Esophagus (tissue), 2 donors: ENCODE measurements around the gene TSC1. TPM values are rescaled to one million over a fixed set of nuclear protein-coding genes. Genes with fewer than 3 reads are reported as not detected.

Source experiments
- H3K27ac ChIP-seq, 2 donors: one replicate each; pipeline ENCODE4 v1.5.1; 2013; ENCODE audit warnings: low read depth in 2 of 2, mild to moderate bottlenecking in 2 of 2, inconsistent platforms in 1 of 2, low read length in 1 of 2, moderate library complexity in 1 of 2
- H3K27me3 ChIP-seq, 2 donors: one replicate each; pipeline ENCODE4 v1.6.1; 2013; ENCODE audit warnings: low read length in 2 of 2, control low read depth in 1 of 2, mild to moderate bottlenecking in 1 of 2; ENCODE audit not compliant: insufficient read depth in 2 of 2, control insufficient read depth in 1 of 2
- H3K36me3 ChIP-seq, 2 donors: one replicate each; pipeline ENCODE4 v1.6.1; 2013; ENCODE audit warnings: low read length in 1 of 2; ENCODE audit not compliant: control insufficient read depth in 2 of 2, insufficient read depth in 2 of 2
- H3K4me1 ChIP-seq, 2 donors: one replicate each; pipeline ENCODE4 v1.6.1; 2013; ENCODE audit warnings: low read length in 1 of 2; ENCODE audit not compliant: control insufficient read depth in 2 of 2, insufficient read depth in 2 of 2
- H3K4me3 ChIP-seq, 2 donors: one replicate each; pipeline ENCODE4 v1.5.1; 2013; ENCODE audit warnings: low read length in 2 of 2, mild to moderate bottlenecking in 2 of 2, low read depth in 1 of 2, moderate library complexity in 1 of 2
- H3K9me3 ChIP-seq, 2 donors: one replicate each; pipeline ENCODE4 v1.6.1; 2013; ENCODE audit warnings: mild to moderate bottlenecking in 2 of 2, low read depth in 1 of 2, low read length in 1 of 2, moderate library complexity in 1 of 2; ENCODE audit not compliant: control insufficient read depth in 2 of 2, insufficient read depth in 1 of 2
- WGBS, 2 donors: extraction: QIAGEN DNeasy Blood & Tissue Kit; methylation state at CpG; one replicate each; pipeline ENCODE4 v1.1.7; 2013; 5-methylcytosine and 5-hydroxymethylcytosine counted together
- polyA plus RNA-seq, 2 donors: library from polyadenylated mRNA; stranded (reverse); fragments of 200-250 nt; gene quantifications; one replicate each; pipeline ENCODE4 v1.2.3, GENCODE V29; 2013
- donor health status: healthy with polysubstance abuse.
- donor health status: Bipolar disorder and iron deficiency.

Gene TSC1
- polyA plus RNA-seq, 2 donors = 8.9 to 14.3 TPM

DNA sequence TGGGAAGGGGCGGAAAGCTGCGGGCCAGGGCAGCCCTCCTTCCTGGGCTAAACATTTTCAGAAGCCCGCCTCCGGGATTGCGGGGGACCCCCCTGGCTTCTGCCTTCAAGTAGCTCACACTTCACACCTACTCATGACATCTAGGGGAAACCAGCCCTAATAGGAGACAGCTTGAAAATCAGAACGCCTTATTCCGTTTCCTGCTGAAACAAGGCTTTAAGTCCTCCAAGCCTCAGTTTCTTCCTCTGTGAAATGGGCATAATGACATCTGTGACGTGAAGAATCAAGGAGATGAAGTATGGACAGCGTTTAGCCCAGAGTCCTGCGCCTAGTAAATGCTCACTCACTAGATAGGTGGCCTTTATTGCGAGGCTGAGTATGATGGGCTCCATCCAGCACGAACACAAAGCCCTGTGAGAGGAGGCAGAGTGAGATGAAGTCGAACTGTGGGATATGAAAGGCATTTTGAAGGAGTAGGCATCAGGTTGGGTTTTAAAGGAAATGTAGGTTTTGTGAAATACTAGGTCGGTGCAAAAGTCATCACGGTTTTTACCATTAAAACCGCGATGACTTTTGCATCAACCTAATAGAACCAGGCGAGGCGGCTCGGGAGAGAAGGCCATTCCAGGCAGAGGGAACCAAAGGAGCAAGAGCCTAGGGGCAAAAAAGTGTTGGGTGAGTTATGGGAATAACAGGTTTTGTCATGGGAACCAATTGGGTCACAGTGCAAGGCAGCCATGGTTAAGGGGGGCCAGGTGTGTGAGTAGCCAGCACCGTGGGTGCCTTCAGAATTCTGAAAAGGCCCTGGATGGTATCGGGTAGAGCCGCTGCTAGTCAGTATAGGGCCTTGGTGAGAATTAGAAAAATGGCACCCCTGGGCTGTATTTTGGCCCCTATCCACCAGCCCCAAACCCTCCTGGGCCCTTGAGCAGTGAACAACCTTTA, 1.0 kb upstream of the TSC1 start:
- H3K27ac ChIP-seq = peak overlapping the region; percentile 92 to 93
- H3K4me1 ChIP-seq = peaks cover 0 to 3% of the 10 kb centered on the region in 2 donors
- no peaks in the 10 kb centered on the region for H3K36me3 ChIP-seq
- no peaks in the 10 kb centered on the region for H3K27me3 ChIP-seq
- no peaks in the 10 kb centered on the region for H3K9me3 ChIP-seq
- 63 to 64% methylated on average over 23 of the region's 23 CpGs for WGBS, 2 donors
- H3K4me3 ChIP-seq = peak overlapping the region; percentile 70 to 82

- peaks cover 0 to 3% of the 10 kb centered on the region in 2 donors for H3K4me1 ChIP-seq
- H3K4me3 ChIP-seq = peak overlapping the region; percentile 82 to 89
- 1% methylated on average over 25 of the region's 25 CpGs for WGBS, 2 donors
- no peaks in the 10 kb centered on the region for H3K9me3 ChIP-seq
- peak overlapping the region; percentile 92 to 96 for H3K27ac ChIP-seq
- H3K36me3 ChIP-seq = no peaks in the 10 kb centered on the region
- H3K27me3 ChIP-seq = no peaks in the 10 kb centered on the region
Observed at GRCh38 chr9:132943651-132944293, 644 bp downstream of the TSC1 start.

GRCh38 chr9:132942541-132943182, 1.8 kb downstream of the TSC1 start:
- Histone ChIP-seq H3K27me3 (no peaks in the 10 kb centered on the region), H3K9me3 (no peaks in the 10 kb centered on the region), H3K27ac (no peak overlapping the region), H3K36me3 (no peaks in the 10 kb centered on the region), H3K4me1 (peaks cover 0 to 4% of the 10 kb centered on the region in 2 donors), H3K4me3 (no peak overlapping the region)
- 39 to 44% methylated on average over 5 of the region's 5 CpGs for WGBS, 2 donors

GRCh38 chr9:132939169-132939568, 5.2 kb downstream of the TSC1 start:
- H3K9me3 ChIP-seq = no peaks in the 10 kb centered on the region
- H3K4me1 ChIP-seq = peaks cover 3 to 6% of the 10 kb centered on the region in 2 donors
- H3K4me3 ChIP-seq = no peak overlapping the region
- 94 to 95% methylated on average over 1 of the region's 1 CpG for WGBS, 2 donors
- no peaks in the 10 kb centered on the region for H3K27me3 ChIP-seq
- H3K27ac ChIP-seq = no peak overlapping the region
- H3K36me3 ChIP-seq = no peaks in the 10 kb centered on the region

DNA sequence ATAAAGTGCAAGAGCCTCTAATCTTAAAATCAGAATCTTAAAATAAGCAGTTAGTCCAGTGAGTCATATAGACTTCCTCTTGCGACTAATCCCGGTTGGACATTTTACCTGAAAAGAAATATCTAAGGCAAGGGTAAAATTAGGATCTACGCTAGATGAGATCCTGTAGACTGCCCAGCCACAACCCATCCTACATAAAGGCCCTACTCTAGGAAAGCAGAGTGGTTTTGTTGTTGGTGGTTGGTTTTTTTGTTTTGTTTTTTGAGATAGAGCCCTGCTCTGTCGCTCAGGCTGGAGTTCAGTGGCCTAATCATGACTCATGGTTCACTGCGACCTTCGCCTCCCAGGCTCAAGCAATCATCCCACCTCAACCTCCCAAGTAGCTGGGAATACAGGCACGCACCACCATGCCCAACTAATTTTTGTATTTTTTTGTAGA, 6.9 kb downstream of the TSC1 start:
- Histone ChIP-seq H3K27ac (no peak overlapping the region), H3K9me3 (no peaks in the 10 kb centered on the region), H3K36me3 (peaks cover 0 to 2% of the 10 kb centered on the region in 2 donors), H3K4me3 (no peak overlapping the region), H3K4me1 (peaks cover 3 to 4% of the 10 kb centered on the region in 2 donors), H3K27me3 (no peaks in the 10 kb centered on the region)
- WGBS, 2 donors = 86 to 87% methylated on average over 7 of the region's 7 CpGs

GRCh38 chr9:132935026-132935425, 9.4 kb downstream of the TSC1 start:
- no peaks in the 10 kb centered on the region for H3K27me3 ChIP-seq
- H3K27ac ChIP-seq = no peak overlapping the region
- WGBS, 2 donors = 86 to 88% methylated on average over 6 of the region's 6 CpGs
- no peaks in the 10 kb centered on the region for H3K9me3 ChIP-seq
- peaks cover 0 to 2% of the 10 kb centered on the region in 2 donors for H3K36me3 ChIP-seq
- H3K4me1 ChIP-seq = peaks cover 3 to 4% of the 10 kb centered on the region in 2 donors
- no peak overlapping the region for H3K4me3 ChIP-seq

- Histone ChIP-seq H3K4me1 (peaks cover 0 to 2% of the 10 kb centered on the region in 2 donors), H3K36me3 (peaks cover 7 to 9% of the 10 kb centered on the region in 2 donors), H3K9me3 (no peaks in the 10 kb centered on the region), H3K4me3 (no peak overlapping the region), H3K27me3 (no peaks in the 10 kb centered on the region), H3K27ac (no peak overlapping the region)
- WGBS, 2 donors = 83 to 86% methylated on average over 9 of the region's 9 CpGs
Observed at GRCh38 chr9:132931178-132931735, 13.2 kb downstream of the TSC1 start.

DNA sequence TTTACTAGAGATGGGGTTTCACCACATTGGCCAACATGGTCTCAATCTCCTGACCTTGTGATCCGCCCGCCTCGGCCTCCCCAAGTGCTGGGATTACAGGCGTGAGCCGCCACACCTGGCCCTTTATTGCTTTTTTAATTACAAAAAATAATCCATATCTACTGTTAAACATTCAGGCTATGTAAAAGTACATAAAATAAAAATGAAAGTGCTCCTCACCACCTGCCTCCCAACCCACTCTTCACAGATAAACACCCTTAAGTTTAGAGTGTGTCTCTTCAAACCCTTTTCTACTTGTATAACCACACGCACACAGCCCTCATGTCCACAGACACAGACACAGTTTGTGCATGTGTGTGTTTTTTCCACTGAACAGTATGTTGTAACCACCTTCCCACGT, 16.7 kb downstream of the TSC1 start:
- H3K27me3 ChIP-seq = no peaks in the 10 kb centered on the region
- no peaks in the 10 kb centered on the region for H3K4me1 ChIP-seq
- H3K4me3 ChIP-seq = no peak overlapping the region
- no peak overlapping the region for H3K27ac ChIP-seq
- H3K36me3 ChIP-seq = peaks cover 9 to 12% of the 10 kb centered on the region in 2 donors
- H3K9me3 ChIP-seq = no peaks in the 10 kb centered on the region
- WGBS, 2 donors = 84 to 94% methylated on average over 7 of the region's 7 CpGs

GRCh38 chr9:132923346-132923902, 21.0 kb downstream of the TSC1 start:
- H3K4me1 ChIP-seq = no peaks in the 10 kb centered on the region
- WGBS, 2 donors = 76 to 83% methylated on average over 9 of the region's 9 CpGs
- H3K4me3 ChIP-seq = no peak overlapping the region
- H3K9me3 ChIP-seq = no peaks in the 10 kb centered on the region
- peak overlapping the region in 1 of 2 donors; percentile 30 for H3K27ac ChIP-seq
- no peaks in the 10 kb centered on the region for H3K27me3 ChIP-seq
- H3K36me3 ChIP-seq = peaks cover 21 to 24% of the 10 kb centered on the region in 2 donors
